H1 (cell line): ENCODE data around the gene ANKH. TPM values are rescaled to one million over a fixed set of nuclear protein-coding genes. Genes with fewer than 3 reads are reported as not detected.

Experiments used
- CTCF ChIA-PET: fragments of 300-600 bp; sonication (Branson Sonifier 250); formaldehyde crosslinking; loops from one replicate; lab custom pipeline; 2021; ENCODE audit not compliant: partially characterized antibody; lab: Charles Lee
- POLR2A ChIA-PET: fragments of 300-600 bp; sonication (Branson Sonifier 250); formaldehyde crosslinking; loops from one replicate; lab custom pipeline; 2021; ENCODE audit warnings: inconsistent platforms; ENCODE audit not compliant: partially characterized antibody; lab: Charles Lee
- DNase-seq, 2 experiments: peaks; one replicate each; pipeline versions ENCODE4 v3.0.0 to v3.0.0-alpha.2; 2010 to 2022; ENCODE audit warnings: low spot score in 2 of 2, low read depth in 1 of 2, mixed read lengths in 1 of 2
- FAIRE-seq: peaks from 2 replicates; lab custom pipeline; 2011; peaks lifted over from hg19 to GRCh38; lab: Jason Lieb, UNC
- H2AFZ ChIP-seq: 2 replicates; pipeline ENCODE4 v1.8.1; 2012; ENCODE audit warnings: low read length, inconsistent platforms
- H2AK5ac ChIP-seq: 2 replicates; pipeline ENCODE4 v1.6.1; 2013; ENCODE audit warnings: low read depth, low read length
- H2BK120ac ChIP-seq: replicated peaks from 2 replicates; pipeline ENCODE3; 2013; ENCODE audit warnings: low read depth, low read length, inconsistent platforms
- H2BK12ac ChIP-seq: 2 replicates; pipeline ENCODE4 v1.6.1; 2013; ENCODE audit warnings: low read depth, low read length
- H2BK15ac ChIP-seq: 2 replicates; pipeline ENCODE4 v1.6.1; 2013; ENCODE audit warnings: low read length
- H2BK20ac ChIP-seq: 2 replicates; pipeline ENCODE4 v1.6.1; 2013; ENCODE audit warnings: low read length
- H2BK5ac ChIP-seq: 2 replicates; pipeline ENCODE4 v1.6.1; 2013; ENCODE audit warnings: low read depth, low read length
- H3K14ac ChIP-seq: 2 replicates; pipeline ENCODE4 v1.6.1; 2013; ENCODE audit warnings: inconsistent platforms; ENCODE audit not compliant: insufficient read length
- H3K18ac ChIP-seq: 2 replicates; pipeline ENCODE4 v1.6.1; 2013; ENCODE audit warnings: low read length; ENCODE audit errors: extremely low read depth
- H3K23ac ChIP-seq: 2 replicates; pipeline ENCODE4 v1.6.1; 2013; ENCODE audit warnings: inconsistent platforms; ENCODE audit not compliant: insufficient read length
- H3K23me2 ChIP-seq: 2 replicates; pipeline ENCODE4 v1.6.1; 2013; ENCODE audit warnings: low read depth, low read length
- H3K27ac ChIP-seq: 2 replicates; pipeline ENCODE4 v1.6.1; 2011; ENCODE audit warnings: low read depth, low read length, inconsistent platforms
- H3K27me3 ChIP-seq, 4 experiments: replicated peaks in 1 of 4; 1 replicate in 1 of 4; 2 replicates in 3 of 4; pipeline versions ENCODE4 v1.6.1 to v1.8.1; 2011 to 2013; ENCODE audit warnings: low read length in 3 of 4, mild to moderate bottlenecking in 3 of 4, inconsistent platforms in 2 of 4, mixed read lengths in 2 of 4, moderate library complexity in 1 of 4; ENCODE audit not compliant: control insufficient read depth in 3 of 4, insufficient read depth in 3 of 4; ENCODE audit errors: extremely low read depth in 1 of 4
- H3K36me3 ChIP-seq, 4 experiments: 2 replicates each; pipeline versions ENCODE4 v1.6.1 to v1.8.1; 2011 to 2013; ENCODE audit warnings: mild to moderate bottlenecking in 4 of 4, low read length in 3 of 4, moderate library complexity in 2 of 4, control low read depth in 1 of 4, inconsistent platforms in 1 of 4; ENCODE audit not compliant: insufficient read depth in 4 of 4, control insufficient read depth in 2 of 4
- H3K4ac ChIP-seq: replicated peaks from 2 replicates; pipeline ENCODE3; 2013; ENCODE audit warnings: low read length, low read depth, mixed read lengths, inconsistent platforms; ENCODE audit not compliant: insufficient read length
- H3K4me1 ChIP-seq, 4 experiments: replicated peaks in 1 of 4; 1 replicate in 1 of 4; 2 replicates in 3 of 4; pipeline versions ENCODE4 v1.6.1 to v1.8.1; 2011 to 2013; ENCODE audit warnings: low read length in 3 of 4, inconsistent platforms in 2 of 4, mixed read lengths in 1 of 4; ENCODE audit not compliant: insufficient read depth in 4 of 4, control insufficient read depth in 3 of 4
- H3K4me2 ChIP-seq, 2 experiments: 2 replicates each; pipeline versions ENCODE4 v1.6.1 to v1.8.1; 2011 to 2013; ENCODE audit warnings: low read depth in 2 of 2, low read length in 2 of 2, control low read depth in 1 of 2, inconsistent platforms in 1 of 2, mild to moderate bottlenecking in 1 of 2; ENCODE audit not compliant: insufficient read depth in 1 of 2
- H3K4me3 ChIP-seq, 4 experiments: fragments of 200-600, 300-600 bp in 1 of 4; sonication (generic), shearing (Covaris generic), sonication (Bioruptor Twin) in 1 of 4; 2 replicates each; pipeline versions ENCODE4 v1.5.1 to v1.8.1; 2011 to 2016; ENCODE audit warnings: low read length in 4 of 4, low read depth in 3 of 4, control low read depth in 2 of 4, inconsistent platforms in 2 of 4, mild to moderate bottlenecking in 2 of 4, mixed read lengths in 1 of 4, moderate library complexity in 1 of 4; ENCODE audit not compliant: insufficient read depth in 2 of 4; ENCODE audit errors: extremely low read depth in 1 of 4
- H3K56ac ChIP-seq: replicated peaks from 2 replicates; pipeline ENCODE3; 2013; ENCODE audit warnings: low read depth, mild to moderate bottlenecking, mixed read lengths, low read length, inconsistent platforms; ENCODE audit not compliant: insufficient read length
- H3K79me1 ChIP-seq: 2 replicates; pipeline ENCODE4 v1.6.1; 2013; ENCODE audit warnings: low read depth, low read length, control low read depth
- H3K79me2 ChIP-seq, 2 experiments: 2 replicates each; pipeline versions ENCODE4 v1.6.1 to v1.8.1; 2012 to 2013; ENCODE audit warnings: low read length in 2 of 2, mild to moderate bottlenecking in 2 of 2, inconsistent platforms in 1 of 2; ENCODE audit not compliant: insufficient read depth in 2 of 2, control insufficient read depth in 1 of 2
- H3K9ac ChIP-seq, 4 experiments: replicated peaks in 1 of 4; 1 replicate in 1 of 4; 2 replicates in 3 of 4; pipeline versions ENCODE4 v1.6.1 to v1.8.1; 2011 to 2013; ENCODE audit warnings: low read depth in 3 of 4, low read length in 3 of 4, control low read depth in 2 of 4, mild to moderate bottlenecking in 2 of 4, moderate library complexity in 2 of 4, inconsistent platforms in 1 of 4; ENCODE audit errors: extremely low read depth in 1 of 4
- H3K9me3 ChIP-seq, 2 experiments: 2 replicates each; pipeline versions ENCODE4 v1.6.1 to v1.8.1; 2012 to 2013; ENCODE audit warnings: mild to moderate bottlenecking in 2 of 2, moderate library complexity in 2 of 2, control low read depth in 1 of 2, inconsistent platforms in 1 of 2, low read depth in 1 of 2, low read length in 1 of 2, mixed read lengths in 1 of 2; ENCODE audit not compliant: insufficient read depth in 2 of 2
- H4K20me1 ChIP-seq, 2 experiments: replicated peaks in 1 of 2; 2 replicates each; pipeline versions ENCODE3 to v1.8.1; 2011 to 2013; ENCODE audit warnings: inconsistent platforms in 2 of 2, low read length in 2 of 2, mild to moderate bottlenecking in 1 of 2; ENCODE audit not compliant: insufficient read depth in 2 of 2, control insufficient read depth in 1 of 2
- H4K5ac ChIP-seq: 2 replicates; pipeline ENCODE4 v1.6.1; 2013; ENCODE audit warnings: low read length, low read depth, mixed read lengths, inconsistent platforms; ENCODE audit not compliant: insufficient read length
- H4K8ac ChIP-seq: 2 replicates; pipeline ENCODE4 v1.8.0; 2013; ENCODE audit warnings: mild to moderate bottlenecking, moderate library complexity, low read length, inconsistent platforms; ENCODE audit not compliant: insufficient read depth; ENCODE audit errors: extremely low read depth
- H4K91ac ChIP-seq: replicated peaks from 2 replicates; pipeline ENCODE3; 2013; ENCODE audit warnings: low read length, mixed read lengths, inconsistent platforms; ENCODE audit not compliant: insufficient read length
- PHF8 ChIP-seq: fragments of 200-600 bp; sonication (generic); conservative IDR thresholded peaks from 2 replicates; pipeline ENCODE4 v1.7.1; 2012; ENCODE audit warnings: low read depth, mild to moderate bottlenecking, inconsistent platforms, low read length, moderate library complexity
- RBBP5 ChIP-seq: IDR thresholded peaks from 2 replicates; pipeline ENCODE4 v1.7.1; 2012; ENCODE audit warnings: low read depth, mild to moderate bottlenecking, inconsistent platforms, low read length, moderate library complexity, borderline replicate concordance
- RFX5 ChIP-seq: IDR thresholded peaks from 2 replicates; pipeline ENCODE4 v1.6.1; 2011; ENCODE audit warnings: low read depth, low read length, improper control_type of control experiment, borderline replicate concordance
- RXRA ChIP-seq: IDR thresholded peaks from 2 replicates; pipeline ENCODE4 v1.6.1; 2011; ENCODE audit warnings: low read depth, mild to moderate bottlenecking, low read length, moderate library complexity; ENCODE audit not compliant: insufficient read depth
- SP1 ChIP-seq: IDR thresholded peaks from 2 replicates; pipeline ENCODE4 v1.6.1; 2011; ENCODE audit warnings: low read depth, low read length
- WGBS, 2 experiments: shearing (Covaris generic) in 1 of 2; methylation state at CpG; one replicate each; pipeline versions ENCODE4 v1.1.6 to v1.1.7; 2013 to 2015; ENCODE audit warnings: low lambda C conversion rate in 2 of 2, mixed read lengths in 2 of 2, inconsistent platforms in 1 of 2, low coverage in 1 of 2, missing lambda C conversion rate in 1 of 2; ENCODE audit not compliant: insufficient replicate concordance in 2 of 2, insufficient coverage in 1 of 2, insufficient read length in 1 of 2; ENCODE audit errors: extremely low coverage in 1 of 2, missing lambda C conversion rate in 1 of 2; 5-methylcytosine and 5-hydroxymethylcytosine counted together
- polyA plus RNA-seq, 7 experiments: library from polyadenylated mRNA; depleted of rRNA in 3 of 7; stranded (reverse) in 5 of 7; unstranded in 2 of 7; fragments of >200 nt in 5 of 7; fragments of 200-250 nt in 2 of 7; gene quantifications; 1 replicate in 5 of 7; 2 replicates in 1 of 7; 4 replicates in 1 of 7; pipeline versions ENCODE4 v1.2.1 to v1.2.3, GENCODE V29; 2011 to 2013; ENCODE audit warnings: missing spikeins in 2 of 7, mixed read lengths in 2 of 7
- total RNA-seq: library from RNA; stranded (reverse); fragmentation: NEBNext Ultra II Directional; extraction: Animal tissue kit (Norgen Biotek cat#: 25700); gene quantifications from 2 replicates; pipeline ENCODE4 v1.2.1, GENCODE V29; 2021

Gene ANKH
- total and polyA plus RNA-seq, 2 of the 8 experiments (the other 6 are each of a cell fraction or from before 2014, with no cell fraction given), result 5.3 to 13.0 TPM

- Histone ChIP-seq H3K79me1 (no peaks in the 10 kb centered on the region), H3K23ac (no peak overlapping the region), H3K27me3 (peaks cover 5 to 17% (median 8%) of the 10 kb centered on the region in 4 experiments; a peak in 6 of 7 replicates), H3K4me2 (no peak overlapping the region), H3K9me3 (no peaks in the 10 kb centered on the region), H3K4me3 (no peak overlapping the region), H3K9ac (no peak overlapping the region), H4K5ac (no peak overlapping the region), H3K27ac (no peak overlapping the region), H3K18ac (no peak overlapping the region), H3K56ac (no peak overlapping the region), H2AK5ac (no peak overlapping the region)
- POLR2A ChIA-PET, result no interaction called here
- no peak for TF ChIP-seq SP1
- TF ChIP-seq RBBP5, result no peak
- no peak for TF ChIP-seq RXRA
- TF ChIP-seq RFX5, result no peak
- TF ChIP-seq PHF8, result no peak
- TF ChIP-seq, all 59 proteins: peak for 0
- DNase-seq (no peak), FAIRE-seq (no peak)
- no peak overlapping the region for H2BK12ac ChIP-seq
- no peaks in the 10 kb centered on the region for H3K79me2 ChIP-seq
- no peak overlapping the region for H3K4ac ChIP-seq
- H4K20me1 ChIP-seq, result no peaks in the 10 kb centered on the region
- H2BK20ac ChIP-seq, result no peak overlapping the region
- H4K91ac ChIP-seq, result no peak overlapping the region
- no peaks in the 10 kb centered on the region; a peak in 1 of 7 replicates for H3K4me1 ChIP-seq
- no peak overlapping the region for H2BK120ac ChIP-seq
- H2BK5ac ChIP-seq, result no peak overlapping the region
- H2BK15ac ChIP-seq, result no peak overlapping the region
- 65% methylated on average over 5 of the region's 5 CpGs; no CpG with 5 or more reads in 1 of the 2 experiments for WGBS, 2 experiments
- H2AFZ ChIP-seq, result no peak overlapping the region
- peaks cover 11% of the 10 kb centered on the region; the same call in 1 of the 2 replicates for H3K23me2 ChIP-seq
- CTCF ChIA-PET, result interaction anchor here (1.3 kb wide), 1 partner anchor 230 kb away, joined by 3 read pairs; no protein-coding TSS in a partner anchor
- no peak overlapping the region for H3K14ac ChIP-seq
- no peaks in the 10 kb centered on the region for H3K36me3 ChIP-seq
- no peak overlapping the region for H4K8ac ChIP-seq
These were observed 4.5 kb upstream of the ANKH start for GRCh38 chr5:14876095-14876494.
